Testis (tissue), 3 donors: ENCODE measurements around the gene FAM120A. TPM values are rescaled to one million over a fixed set of nuclear protein-coding genes. Genes with fewer than 3 reads are reported as not detected.
"Not testable (repeated sequence)": the region's sequence is repeated elsewhere in the genome, so short reads cannot be mapped to it uniquely, and the experiment has no call there.

ENCODE experiments used
- DNase-seq: peaks from one replicate; pipeline ENCODE4 v3.0.0-alpha.2; 2019
- H3K27ac ChIP-seq, 2 donors: fragments of 200-600 bp; sonication (generic); one replicate each; pipeline ENCODE4 v1.5.1; 2019
- H3K27me3 ChIP-seq: fragments of 200-600 bp; sonication (generic); one replicate; pipeline ENCODE4 v1.5.1; 2019
- H3K36me3 ChIP-seq: fragments of 200-600 bp; sonication (generic); one replicate; pipeline ENCODE4 v1.5.1; 2017; ENCODE audit warnings: low read depth; ENCODE audit errors: missing control alignments
- H3K4me1 ChIP-seq: fragments of 200-600 bp; sonication (generic); one replicate; pipeline ENCODE4 v1.5.1; 2019
- H3K4me3 ChIP-seq, 2 donors: fragments of 200-600 bp; sonication (generic); one replicate each; pipeline ENCODE4 v1.5.1; 2017 to 2019
- H3K9me3 ChIP-seq: fragments of 200-600 bp; sonication (generic); one replicate; pipeline ENCODE4 v1.5.1; 2017
- CTCF ChIP-seq, 3 experiments: fragments of 450-650 bp in 2 of 3; fragments of 200-600 bp in 1 of 3; sonication (generic) in 1 of 3; IDR thresholded peaks; one replicate each; pipeline ENCODE4 v1.5.1; 2016 to 2019; ENCODE audit warnings: antibody characterized with exemption in 3 of 3, mild to moderate bottlenecking in 2 of 3, moderate library complexity in 1 of 3
- POLR2A ChIP-seq: fragments of 450-650 bp; IDR thresholded peaks from one replicate; pipeline ENCODE4 v1.6.1; 2017; ENCODE audit warnings: antibody characterized with exemption, mild to moderate bottlenecking, moderate library complexity
- WGBS, 2 donors: methylation state at CpG; one replicate each; pipeline ENCODE4 v1.1.5; 2018; 5-methylcytosine and 5-hydroxymethylcytosine counted together
- intact Hi-C: fragments of 100-400 bp; cut with DNase I; formaldehyde crosslinking; loops from one replicate; pipeline ENCODE4 v1.15.1; 2023; ENCODE audit warnings: low total_unique reads
- polyA plus RNA-seq: library from polyadenylated mRNA; stranded (reverse); fragments of 350-450 nt; fragmentation: Illumina TruSeq; extraction: RNeasy Lipid Tissue Mini Kit (QIAGEN cat#74804); gene quantifications from one replicate; pipeline ENCODE4 v1.2.3, GENCODE V29; 2014; ENCODE audit warnings: low read depth, low replicate concordance; ENCODE audit not compliant: insufficient read depth
- total RNA-seq, 2 donors: library from RNA; depleted of rRNA; stranded (reverse); fragments of >200 nt; gene quantifications; one replicate each; pipeline ENCODE4 v1.2.3, GENCODE V29; 2016

The FAM120A gene
- total and polyA plus RNA-seq, 3 donors from 2014 or later = 39.3 to 81.5 (median 73.9) TPM

DNA sequence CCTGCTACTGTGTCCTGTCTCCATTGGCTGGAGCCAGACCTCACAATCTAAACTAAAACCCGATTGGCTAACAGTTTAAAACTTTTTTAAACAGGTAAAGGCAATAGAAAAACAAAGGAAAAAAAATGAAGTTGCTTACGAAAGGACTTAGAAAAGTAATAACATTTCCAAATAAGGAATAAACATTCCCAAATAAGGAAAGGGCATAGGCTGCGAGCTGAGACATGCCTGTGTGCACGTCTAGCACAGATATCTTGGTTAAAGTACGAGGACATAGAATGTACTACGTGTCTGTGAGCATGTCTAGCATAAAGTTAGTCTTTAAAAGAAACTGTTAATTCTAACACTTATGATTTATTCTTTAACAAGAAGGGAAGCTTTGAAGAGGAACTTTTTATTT lies 15.3 kb upstream of the FAM120A start:
- WGBS, 2 donors = 79 to 86% methylated on average over 6 of the region's 6 CpGs
- no peak for DNase-seq
- H3K4me3 ChIP-seq = no peak overlapping the region
- no peaks in the 10 kb centered on the region for H3K36me3 ChIP-seq
- H3K27ac ChIP-seq = no peak overlapping the region
- H3K27me3 ChIP-seq = no peaks in the 10 kb centered on the region
- H3K9me3 ChIP-seq = no peaks in the 10 kb centered on the region
- intact Hi-C loops = no loop called here
- TF ChIP-seq POLR2A = no peak
- no peak for TF ChIP-seq CTCF (IDR thresholded peaks at IDR 0.05)
- H3K4me1 ChIP-seq = no peaks in the 10 kb centered on the region

DNA sequence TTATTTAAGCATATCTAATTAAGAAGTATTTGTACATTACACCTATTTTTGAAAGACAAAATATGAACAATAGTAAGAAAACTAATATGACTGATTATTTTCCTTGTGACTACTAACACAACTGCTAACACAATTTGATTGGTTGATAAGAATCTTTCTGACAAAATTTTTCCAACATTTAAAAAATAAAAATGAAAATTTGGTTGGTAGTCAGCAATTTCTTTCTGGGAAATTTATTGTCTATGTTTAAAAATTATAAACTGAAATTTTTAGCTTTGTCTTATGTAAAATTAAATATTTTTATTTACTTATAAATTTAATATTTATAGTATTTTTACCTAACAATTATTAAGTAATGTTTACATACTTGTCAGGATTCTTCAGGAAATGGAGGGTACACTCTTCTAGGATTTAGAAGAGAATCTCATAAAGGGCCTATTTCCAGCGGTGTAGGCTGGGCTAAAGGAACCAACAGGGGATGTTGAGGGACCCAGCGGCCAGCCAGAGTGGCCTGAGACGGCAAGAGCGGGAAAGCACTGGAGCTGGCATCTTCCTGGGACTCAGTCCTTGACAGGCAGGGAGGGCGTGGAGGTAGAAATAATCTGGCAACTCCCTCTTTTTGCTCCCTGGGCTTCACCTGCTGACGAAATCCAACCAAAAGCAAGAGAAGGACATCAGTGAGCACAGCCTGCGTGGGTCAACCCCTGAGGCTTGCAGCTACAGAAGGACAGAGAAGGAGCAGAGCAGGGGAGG lies 14.7 kb upstream of the FAM120A start:
- DNase-seq = no peak

DNA sequence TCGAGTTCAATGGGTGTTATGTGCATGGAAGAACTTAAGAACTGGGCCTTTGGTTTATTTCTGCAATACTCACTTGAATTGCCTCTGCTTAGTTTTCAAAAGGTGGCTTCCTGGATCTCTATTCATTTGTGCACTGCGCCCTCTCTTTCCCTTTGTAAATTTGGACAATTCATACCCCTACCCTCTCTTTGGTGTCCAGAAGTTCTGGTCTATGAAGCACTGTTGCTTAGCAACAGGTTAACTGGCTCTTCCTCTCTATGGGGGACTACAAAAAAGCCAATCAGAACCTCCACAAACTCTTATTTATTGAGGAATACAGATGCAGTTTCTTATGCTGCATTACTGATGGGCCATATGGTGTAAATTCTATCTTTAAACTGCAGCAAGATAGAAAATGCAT lies 13.5 kb upstream of the FAM120A start:
- no peaks in the 10 kb centered on the region for H3K27me3 ChIP-seq
- H3K4me1 ChIP-seq = no peaks in the 10 kb centered on the region
- no peak overlapping the region for H3K27ac ChIP-seq
- TF ChIP-seq CTCF (IDR thresholded peaks at IDR 0.05) (no peak), POLR2A (no peak)
- no peaks in the 10 kb centered on the region for H3K36me3 ChIP-seq
- WGBS, 2 donors = 90% methylated on average over 2 of the region's 2 CpGs
- intact Hi-C loops = no loop called here
- no peaks in the 10 kb centered on the region for H3K9me3 ChIP-seq
- DNase-seq = no peak
- H3K4me3 ChIP-seq = no peak overlapping the region

More for the DNA sequence above, 14.7 kb upstream of the FAM120A start:
- no peaks in the 10 kb centered on the region for H3K27me3 ChIP-seq
- H3K4me1 ChIP-seq = no peaks in the 10 kb centered on the region
- TF ChIP-seq POLR2A (no peak), CTCF (IDR thresholded peaks at IDR 0.05) (no peak)
- no peaks in the 10 kb centered on the region for H3K36me3 ChIP-seq
- H3K9me3 ChIP-seq = no peaks in the 10 kb centered on the region
- no peak overlapping the region for H3K27ac ChIP-seq
- no peak overlapping the region for H3K4me3 ChIP-seq
- 92 to 93% methylated on average over 7 of the region's 7 CpGs for WGBS, 2 donors
- intact Hi-C loops = no loop called here

GRCh38 chr9:93439301-93439700 lies 12.2 kb upstream of the FAM120A start:
- H3K27me3 ChIP-seq, DNase-seq, H3K9me3 ChIP-seq, H3K4me1 ChIP-seq, intact Hi-C loops, H3K4me3 ChIP-seq, H3K27ac ChIP-seq, H3K36me3 ChIP-seq: not testable (repeated sequence)
- 93 to 95% methylated on average over 6 of the region's 6 CpGs for WGBS, 2 donors

GRCh38 chr9:93440896-93441580 lies 10.4 kb upstream of the FAM120A start:
- no peak overlapping the region for H3K4me3 ChIP-seq
- H3K4me1 ChIP-seq = no peaks in the 10 kb centered on the region
- DNase-seq = no peak
- TF ChIP-seq CTCF (IDR thresholded peaks at IDR 0.05) = no peak
- no peak for TF ChIP-seq POLR2A
- no peaks in the 10 kb centered on the region for H3K9me3 ChIP-seq
- H3K27ac ChIP-seq = no peak overlapping the region
- no peaks in the 10 kb centered on the region for H3K36me3 ChIP-seq
- intact Hi-C loops = no loop called here
- 87 to 92% methylated on average over 8 of the region's 8 CpGs for WGBS, 2 donors
- no peaks in the 10 kb centered on the region for H3K27me3 ChIP-seq
